ENCODE data around the gene ZNF555. TPM values are rescaled to one million over a fixed set of nuclear protein-coding genes. Genes with fewer than 3 reads are reported as not detected.
"Not testable (repeated sequence)": the region's sequence is repeated elsewhere in the genome, so short reads cannot be mapped to it uniquely, and the experiment has no call there.

ZNF555 gene
- total RNA-seq, 1 donor from 2014 or later, result 15.7 TPM

- H3K9ac ChIP-seq (ENCODE audit: low read depth in 1 of 3, low read length in 3 of 3), result no peak overlapping the region
- no peaks in the 10 kb centered on the region for H3K9me3 ChIP-seq (ENCODE audit: control insufficient read depth in 3 of 3, low read length in 3 of 3)
- no peak overlapping the region for H3K4me3 ChIP-seq (ENCODE audit: low read length in 3 of 3)
- no peak overlapping the region for H3K27ac ChIP-seq (ENCODE audit: low read depth, low read length)
- H3K36me3 ChIP-seq (ENCODE audit: control insufficient read depth in 3 of 3, insufficient read depth in 3 of 3, low read length in 3 of 3), result no peaks in the 10 kb centered on the region
- H3K27me3 ChIP-seq (ENCODE audit: control insufficient read depth in 3 of 3, insufficient read depth in 3 of 3, low read length in 3 of 3), result peaks cover 0 to 2% (median 0%) of the 10 kb centered on the region in 3 donors
- peaks cover 0 to 5% (median 0%) of the 10 kb centered on the region in 3 donors for H3K4me1 ChIP-seq (ENCODE audit: control insufficient read depth in 3 of 3, insufficient read depth in 3 of 3, low read length in 3 of 3)
Measured at GRCh38 chr19:2887391-2887914, 46.2 kb downstream of the ZNF555 start.

- Histone ChIP-seq H3K27me3 (ENCODE audit: control insufficient read depth in 3 of 3, insufficient read depth in 3 of 3, low read length in 3 of 3) (peaks cover 0 to 6% (median 3%) of the 10 kb centered on the region in 3 donors), H3K4me1 (ENCODE audit: control insufficient read depth in 3 of 3, insufficient read depth in 3 of 3, low read length in 3 of 3) (peaks cover 0 to 5% (median 0%) of the 10 kb centered on the region in 3 donors), H3K36me3 (ENCODE audit: control insufficient read depth in 3 of 3, insufficient read depth in 3 of 3, low read length in 3 of 3) (no peaks in the 10 kb centered on the region), H3K4me3 (ENCODE audit: low read length in 3 of 3) (peak overlapping the region; percentile 29 to 65 (median 38)), H3K27ac (ENCODE audit: low read depth, low read length) (no peak overlapping the region), H3K9ac (ENCODE audit: low read depth in 1 of 3, low read length in 3 of 3) (peak overlapping the region in 1 of 3 donors; percentile 33), H3K9me3 (ENCODE audit: control insufficient read depth in 3 of 3, low read length in 3 of 3) (no peaks in the 10 kb centered on the region)
Measured at GRCh38 chr19:2888731-2889224, 47.5 kb downstream of the ZNF555 start.

- H3K9ac ChIP-seq (ENCODE audit: low read depth in 1 of 3, low read length in 3 of 3); H3K27me3 ChIP-seq (ENCODE audit: control insufficient read depth in 3 of 3, insufficient read depth in 3 of 3, low read length in 3 of 3); H3K36me3 ChIP-seq (ENCODE audit: control insufficient read depth in 3 of 3, insufficient read depth in 3 of 3, low read length in 3 of 3); H3K27ac ChIP-seq (ENCODE audit: low read depth, low read length); H3K9me3 ChIP-seq (ENCODE audit: control insufficient read depth in 3 of 3, low read length in 3 of 3); H3K4me1 ChIP-seq (ENCODE audit: control insufficient read depth in 3 of 3, insufficient read depth in 3 of 3, low read length in 3 of 3); H3K4me3 ChIP-seq (ENCODE audit: low read length in 3 of 3): not testable (repeated sequence)
Measured at GRCh38 chr19:2890531-2890930, 49.3 kb downstream of the ZNF555 start.

- Histone ChIP-seq H3K4me3 (ENCODE audit: low read length in 3 of 3) (no peak overlapping the region), H3K36me3 (ENCODE audit: control insufficient read depth in 3 of 3, insufficient read depth in 3 of 3, low read length in 3 of 3) (no peaks in the 10 kb centered on the region), H3K9ac (ENCODE audit: low read depth in 1 of 3, low read length in 3 of 3) (no peak overlapping the region), H3K27ac (ENCODE audit: low read depth, low read length) (no peak overlapping the region), H3K27me3 (ENCODE audit: control insufficient read depth in 3 of 3, insufficient read depth in 3 of 3, low read length in 3 of 3) (peaks cover 0 to 3% (median 3%) of the 10 kb centered on the region in 3 donors), H3K9me3 (ENCODE audit: control insufficient read depth in 3 of 3, low read length in 3 of 3) (peaks cover 4 to 7% (median 4%) of the 10 kb centered on the region in 3 donors), H3K4me1 (ENCODE audit: control insufficient read depth in 3 of 3, insufficient read depth in 3 of 3, low read length in 3 of 3) (peaks cover 0 to 6% (median under 1%) of the 10 kb centered on the region in 3 donors)
Measured at GRCh38 chr19:2896694-2897093, 55.4 kb downstream of the ZNF555 start.

GRCh38 chr19:2900296-2901252 is 59.3 kb downstream of the ZNF555 start, which contains the start of gene ZNF57:
Gene ZNF57 (plus strand): TSS chr19:2900928. CDS start chr19:2901046, 118 bp downstream.
- H3K27me3 ChIP-seq (ENCODE audit: control insufficient read depth in 3 of 3, insufficient read depth in 3 of 3, low read length in 3 of 3), result no peaks in the 10 kb centered on the region
- peaks cover 4 to 7% (median 4%) of the 10 kb centered on the region in 3 donors for H3K9me3 ChIP-seq (ENCODE audit: control insufficient read depth in 3 of 3, low read length in 3 of 3)
- peaks cover 0 to 9% (median 4%) of the 10 kb centered on the region in 3 donors for H3K4me1 ChIP-seq (ENCODE audit: control insufficient read depth in 3 of 3, insufficient read depth in 3 of 3, low read length in 3 of 3)
- peak within 1 kb of the TSS; percentile 69 to 75 (median 74) for H3K9ac ChIP-seq (ENCODE audit: low read depth in 1 of 3, low read length in 3 of 3)
- peak within 1 kb of the TSS; percentile 62 for H3K27ac ChIP-seq (ENCODE audit: low read depth, low read length)
- peak within 1 kb of the TSS; percentile 79 to 87 (median 80) for H3K4me3 ChIP-seq (ENCODE audit: low read length in 3 of 3)
- no peaks in the 10 kb centered on the region for H3K36me3 ChIP-seq (ENCODE audit: control insufficient read depth in 3 of 3, insufficient read depth in 3 of 3, low read length in 3 of 3)

- no peaks in the 10 kb centered on the region for H3K27me3 ChIP-seq (ENCODE audit: control insufficient read depth in 3 of 3, insufficient read depth in 3 of 3, low read length in 3 of 3)
- H3K9ac ChIP-seq (ENCODE audit: low read depth in 1 of 3, low read length in 3 of 3), result no peak overlapping the region
- no peak overlapping the region for H3K4me3 ChIP-seq (ENCODE audit: low read length in 3 of 3)
- H3K27ac ChIP-seq (ENCODE audit: low read depth, low read length), result no peak overlapping the region
- H3K36me3 ChIP-seq (ENCODE audit: control insufficient read depth in 3 of 3, insufficient read depth in 3 of 3, low read length in 3 of 3), result no peaks in the 10 kb centered on the region
- H3K9me3 ChIP-seq (ENCODE audit: control insufficient read depth in 3 of 3, low read length in 3 of 3), result no peaks in the 10 kb centered on the region
- H3K4me1 ChIP-seq (ENCODE audit: control insufficient read depth in 3 of 3, insufficient read depth in 3 of 3, low read length in 3 of 3), result peaks cover 0 to 9% (median 4%) of the 10 kb centered on the region in 3 donors
Measured at GRCh38 chr19:2902590-2903218, 61.4 kb downstream of the ZNF555 start.

- H3K4me3 ChIP-seq (ENCODE audit: low read length in 3 of 3); H3K36me3 ChIP-seq (ENCODE audit: control insufficient read depth in 3 of 3, insufficient read depth in 3 of 3, low read length in 3 of 3); H3K27me3 ChIP-seq (ENCODE audit: control insufficient read depth in 3 of 3, insufficient read depth in 3 of 3, low read length in 3 of 3); H3K9me3 ChIP-seq (ENCODE audit: control insufficient read depth in 3 of 3, low read length in 3 of 3); H3K27ac ChIP-seq (ENCODE audit: low read depth, low read length); H3K4me1 ChIP-seq (ENCODE audit: control insufficient read depth in 3 of 3, insufficient read depth in 3 of 3, low read length in 3 of 3); H3K9ac ChIP-seq (ENCODE audit: low read depth in 1 of 3, low read length in 3 of 3): not testable (repeated sequence)
Measured at GRCh38 chr19:2903326-2903725, 62.1 kb downstream of the ZNF555 start.

- H3K4me1 ChIP-seq (ENCODE audit: control insufficient read depth in 3 of 3, insufficient read depth in 3 of 3, low read length in 3 of 3), result peaks cover 0 to 5% (median 4%) of the 10 kb centered on the region in 3 donors
- no peaks in the 10 kb centered on the region for H3K36me3 ChIP-seq (ENCODE audit: control insufficient read depth in 3 of 3, insufficient read depth in 3 of 3, low read length in 3 of 3)
- no peaks in the 10 kb centered on the region for H3K9me3 ChIP-seq (ENCODE audit: control insufficient read depth in 3 of 3, low read length in 3 of 3)
- no peak overlapping the region for H3K9ac ChIP-seq (ENCODE audit: low read depth in 1 of 3, low read length in 3 of 3)
- H3K27me3 ChIP-seq (ENCODE audit: control insufficient read depth in 3 of 3, insufficient read depth in 3 of 3, low read length in 3 of 3), result no peaks in the 10 kb centered on the region
- H3K4me3 ChIP-seq (ENCODE audit: low read length in 3 of 3), result no peak overlapping the region
- H3K27ac ChIP-seq (ENCODE audit: low read depth, low read length), result no peak overlapping the region
Measured at GRCh38 chr19:2905918-2906519, 64.7 kb downstream of the ZNF555 start.

GRCh38 chr19:2906631-2907195 is 65.4 kb downstream of the ZNF555 start:
- Histone ChIP-seq H3K4me3 (ENCODE audit: low read length in 3 of 3) (no peak overlapping the region), H3K27me3 (ENCODE audit: control insufficient read depth in 3 of 3, insufficient read depth in 3 of 3, low read length in 3 of 3) (no peaks in the 10 kb centered on the region), H3K36me3 (ENCODE audit: control insufficient read depth in 3 of 3, insufficient read depth in 3 of 3, low read length in 3 of 3) (no peaks in the 10 kb centered on the region), H3K4me1 (ENCODE audit: control insufficient read depth in 3 of 3, insufficient read depth in 3 of 3, low read length in 3 of 3) (peaks cover 0 to 4% (median 3%) of the 10 kb centered on the region in 3 donors), H3K9me3 (ENCODE audit: control insufficient read depth in 3 of 3, low read length in 3 of 3) (no peaks in the 10 kb centered on the region), H3K27ac (ENCODE audit: low read depth, low read length) (no peak overlapping the region), H3K9ac (ENCODE audit: low read depth in 1 of 3, low read length in 3 of 3) (no peak overlapping the region)
